GM10266 (cell line): ENCODE data around the gene POLE2.

Source experiments
- DNase-seq: peaks from one replicate; pipeline ENCODE4 v3.0.0; 2012; ENCODE audit errors: extremely low spot score
- TF ChIP-seq, protein P1 (sequence below): IDR thresholded peaks from 2 replicates; pipeline ENCODE4 v1.5.1; 2012; ENCODE audit warnings: mild to moderate bottlenecking, low read depth; ENCODE audit not compliant: control insufficient read depth, insufficient read depth; ENCODE audit errors: missing control alignments

The POLE2 gene

DNA sequence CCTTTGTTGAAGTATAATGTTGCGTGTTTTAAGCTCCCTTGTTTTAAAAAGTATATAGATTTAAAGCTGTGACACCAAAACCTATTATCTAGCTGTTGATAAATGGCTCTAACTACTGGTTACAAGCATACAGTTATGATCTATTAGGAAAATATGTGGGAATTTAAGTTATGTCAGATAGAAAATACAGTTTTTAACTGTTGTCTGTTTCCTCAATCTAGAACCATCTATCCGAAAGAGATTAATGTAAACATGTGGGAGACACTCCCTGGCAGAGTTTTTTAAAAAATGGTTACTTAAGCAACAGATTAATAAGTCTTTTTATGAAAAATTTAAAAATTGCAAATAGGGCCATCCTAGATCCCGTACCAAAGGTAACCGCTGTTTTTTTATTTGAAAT, 75.8 kb downstream of the POLE2 start:
- TF ChIP-seq, protein P1, sequence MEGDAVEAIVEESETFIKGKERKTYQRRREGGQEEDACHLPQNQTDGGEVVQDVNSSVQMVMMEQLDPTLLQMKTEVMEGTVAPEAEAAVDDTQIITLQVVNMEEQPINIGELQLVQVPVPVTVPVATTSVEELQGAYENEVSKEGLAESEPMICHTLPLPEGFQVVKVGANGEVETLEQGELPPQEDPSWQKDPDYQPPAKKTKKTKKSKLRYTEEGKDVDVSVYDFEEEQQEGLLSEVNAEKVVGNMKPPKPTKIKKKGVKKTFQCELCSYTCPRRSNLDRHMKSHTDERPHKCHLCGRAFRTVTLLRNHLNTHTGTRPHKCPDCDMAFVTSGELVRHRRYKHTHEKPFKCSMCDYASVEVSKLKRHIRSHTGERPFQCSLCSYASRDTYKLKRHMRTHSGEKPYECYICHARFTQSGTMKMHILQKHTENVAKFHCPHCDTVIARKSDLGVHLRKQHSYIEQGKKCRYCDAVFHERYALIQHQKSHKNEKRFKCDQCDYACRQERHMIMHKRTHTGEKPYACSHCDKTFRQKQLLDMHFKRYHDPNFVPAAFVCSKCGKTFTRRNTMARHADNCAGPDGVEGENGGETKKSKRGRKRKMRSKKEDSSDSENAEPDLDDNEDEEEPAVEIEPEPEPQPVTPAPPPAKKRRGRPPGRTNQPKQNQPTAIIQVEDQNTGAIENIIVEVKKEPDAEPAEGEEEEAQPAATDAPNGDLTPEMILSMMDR, result no peak
- DNase-seq, result no peak

DNA sequence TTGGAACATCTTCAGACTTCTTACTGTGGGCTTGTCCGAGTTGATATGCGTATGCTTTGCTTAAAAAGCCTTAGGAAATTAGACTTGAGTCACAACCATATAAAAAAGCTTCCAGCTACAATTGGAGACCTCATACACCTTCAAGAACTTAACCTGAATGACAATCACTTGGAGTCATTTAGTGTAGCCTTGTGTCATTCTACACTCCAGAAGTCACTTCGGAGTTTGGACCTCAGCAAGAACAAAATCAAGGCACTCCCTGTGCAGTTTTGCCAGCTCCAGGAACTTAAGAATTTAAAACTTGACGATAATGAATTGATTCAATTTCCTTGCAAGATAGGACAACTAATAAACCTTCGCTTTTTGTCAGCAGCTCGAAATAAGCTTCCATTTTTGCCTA, 80.4 kb downstream of the POLE2 start:
- DNase-seq, result no peak
- TF ChIP-seq, protein P1, result no peak

DNA sequence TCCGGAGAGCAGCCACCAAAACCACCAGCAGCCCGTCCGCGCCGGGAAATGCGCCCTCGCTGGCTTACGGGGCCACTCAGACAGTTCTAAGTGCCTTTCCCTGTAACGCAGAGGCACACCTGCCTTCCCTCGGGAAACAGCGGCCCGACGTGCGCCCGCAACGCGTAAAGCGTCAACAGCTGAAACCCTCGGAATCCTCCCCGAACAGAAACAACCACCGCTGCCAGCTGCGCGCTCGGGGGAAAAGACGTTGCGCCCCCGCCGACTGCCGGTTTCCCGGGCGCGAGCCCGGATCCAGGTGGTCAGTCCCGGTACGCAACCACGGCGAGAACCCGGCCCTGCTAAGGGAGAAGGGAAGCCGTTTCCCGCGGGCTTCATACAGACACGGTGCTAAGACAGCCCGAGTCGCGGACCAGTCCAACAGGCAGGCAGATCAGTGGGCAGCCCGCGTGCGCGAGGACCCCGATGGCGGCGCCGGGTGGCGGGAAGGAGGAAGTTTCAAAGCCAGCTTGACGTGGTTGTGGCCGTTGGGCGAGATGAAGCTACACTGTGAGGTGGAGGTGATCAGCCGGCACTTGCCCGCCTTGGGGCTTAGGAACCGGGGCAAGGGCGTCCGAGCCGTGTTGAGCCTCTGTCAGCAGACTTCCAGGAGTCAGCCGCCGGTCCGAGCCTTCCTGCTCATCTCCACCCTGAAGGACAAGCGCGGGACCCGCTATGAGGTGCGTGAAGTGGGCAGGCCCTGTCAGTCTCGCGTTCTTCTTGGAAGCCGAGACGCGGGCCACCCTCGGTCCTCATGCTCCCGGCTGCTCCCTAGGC, 89.3 kb downstream of the POLE2 start, which contains the start of gene LRR1:
Gene LRR1, plus strand, starts transcription at position 456 of the 816 bp plus-strand sequence. Its CDS starts 81 bp downstream, at position 537.
- DNase-seq, result peak; percentile 82
- TF ChIP-seq, protein P1, result no peak

DNA sequence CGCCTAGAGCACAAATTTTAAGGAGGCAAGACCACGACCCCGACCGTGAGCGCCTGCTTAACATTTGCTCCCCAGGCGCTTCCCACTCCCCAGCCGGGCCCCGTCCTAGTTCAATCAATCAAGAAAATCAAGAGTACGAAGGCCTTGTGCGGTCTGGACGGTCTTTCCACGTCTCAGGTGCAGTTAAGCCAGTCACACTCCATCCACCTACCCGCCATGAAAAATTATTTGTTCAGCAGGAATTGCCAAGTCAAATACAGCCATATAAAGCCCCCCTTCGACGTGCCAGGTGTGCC, 89.9 kb downstream of the POLE2 start:
- no peak for DNase-seq
- TF ChIP-seq, protein P1, result no peak

DNA sequence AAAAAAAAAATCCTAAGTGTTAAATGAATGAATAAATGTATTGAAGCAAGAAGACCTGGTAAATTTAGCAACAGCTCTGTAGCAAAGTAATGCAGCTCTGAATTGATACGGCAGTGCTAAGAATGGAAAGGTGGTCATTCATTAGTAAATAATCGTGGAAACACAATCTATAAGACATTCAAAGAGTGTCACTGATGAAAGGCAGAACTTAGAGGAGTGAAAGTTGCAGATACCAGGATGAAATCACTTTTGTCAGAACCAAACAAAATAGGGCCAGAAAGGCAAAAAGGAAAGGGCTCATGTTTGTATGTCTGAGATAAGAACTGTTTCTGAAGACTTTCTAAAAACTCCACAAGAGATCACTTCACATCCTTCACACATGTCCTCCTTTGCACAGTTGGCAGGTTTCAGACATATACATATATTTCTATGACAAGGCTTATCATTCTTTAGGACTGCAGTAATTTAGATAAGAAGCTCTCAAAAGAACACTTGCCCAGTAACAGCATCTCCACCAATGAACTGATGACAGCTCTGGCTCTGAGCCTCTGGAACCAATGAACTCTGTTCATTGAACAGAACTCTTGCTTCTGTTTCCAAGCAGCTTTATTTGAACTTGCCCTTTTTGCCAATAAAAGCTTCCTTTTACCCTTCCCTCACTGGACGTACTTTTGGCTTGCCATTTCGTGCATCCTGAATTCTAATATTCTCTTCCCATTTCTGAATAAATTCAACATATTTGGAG, 93.5 kb downstream of the POLE2 start:
- TF ChIP-seq, protein P1, result no peak
- DNase-seq, result peak; percentile 51
